Activated CD4-positive, alpha-beta T cell treated with anti-CD3 and anti-CD28 coated beads, Interleukin-2, Interleukin-6, amounts not matched to agents 100 ng/mL and 50 ng/mL, durations not matched to agents 16 hours and 8 hours (primary cell): ENCODE data around the gene TMEM52B.
"Not testable (repeated sequence)": the region's sequence is repeated elsewhere in the genome, so short reads cannot be mapped to it uniquely, and the experiment has no call there.

Experiments used
- DNase-seq: peaks from one replicate; pipeline ENCODE4 v3.0.0-alpha.2; 2020

Gene TMEM52B

DNA sequence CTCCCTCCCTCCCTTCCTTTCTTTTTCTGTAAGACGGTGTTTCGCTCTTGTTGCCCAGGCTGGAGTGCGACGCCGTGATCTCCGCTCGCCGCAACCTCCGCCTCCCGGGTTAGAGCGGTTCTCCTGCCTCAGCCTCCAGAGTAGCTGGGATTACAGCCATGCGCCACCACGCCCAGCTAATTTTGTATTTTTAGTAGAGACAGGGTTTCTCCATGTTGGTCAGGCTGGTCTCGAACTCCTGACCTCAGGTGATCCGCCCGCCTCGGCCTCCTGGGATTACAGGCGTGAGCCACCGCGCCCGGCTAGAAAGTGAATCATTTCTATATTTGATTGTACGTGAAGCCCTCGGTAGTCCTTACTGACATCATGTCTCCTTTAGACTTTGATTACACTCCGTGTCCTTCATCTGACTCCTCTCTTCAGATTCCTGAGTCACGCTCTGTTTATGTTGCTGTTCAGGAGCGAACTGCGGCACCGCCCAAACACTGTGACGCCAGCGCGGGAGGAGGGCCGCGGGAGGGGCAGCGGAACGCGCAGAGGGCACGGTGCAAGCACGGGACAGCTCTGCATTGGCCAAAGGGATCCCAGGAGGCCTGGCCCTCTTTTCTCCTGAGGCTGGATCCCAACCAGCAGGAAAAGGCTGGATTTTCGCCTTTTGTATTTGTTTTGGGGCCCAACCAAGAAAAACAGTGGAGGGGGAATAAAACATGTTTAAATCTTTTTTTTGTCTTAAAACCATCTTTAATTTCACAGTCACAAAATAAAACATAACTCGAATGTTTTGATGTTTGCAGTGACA lies 33.3 kb downstream of the TMEM52B start:
- peak; percentile 86 for DNase-seq

GRCh38 chr12:10212739-10213131 lies 33.9 kb downstream of the TMEM52B start, which contains the start of gene GABARAPL1:
Gene GABARAPL1 (plus strand): TSS chr12:10212877. CDS start chr12:10213130, 253 bp downstream.
- peak; percentile 75 for DNase-seq

DNA sequence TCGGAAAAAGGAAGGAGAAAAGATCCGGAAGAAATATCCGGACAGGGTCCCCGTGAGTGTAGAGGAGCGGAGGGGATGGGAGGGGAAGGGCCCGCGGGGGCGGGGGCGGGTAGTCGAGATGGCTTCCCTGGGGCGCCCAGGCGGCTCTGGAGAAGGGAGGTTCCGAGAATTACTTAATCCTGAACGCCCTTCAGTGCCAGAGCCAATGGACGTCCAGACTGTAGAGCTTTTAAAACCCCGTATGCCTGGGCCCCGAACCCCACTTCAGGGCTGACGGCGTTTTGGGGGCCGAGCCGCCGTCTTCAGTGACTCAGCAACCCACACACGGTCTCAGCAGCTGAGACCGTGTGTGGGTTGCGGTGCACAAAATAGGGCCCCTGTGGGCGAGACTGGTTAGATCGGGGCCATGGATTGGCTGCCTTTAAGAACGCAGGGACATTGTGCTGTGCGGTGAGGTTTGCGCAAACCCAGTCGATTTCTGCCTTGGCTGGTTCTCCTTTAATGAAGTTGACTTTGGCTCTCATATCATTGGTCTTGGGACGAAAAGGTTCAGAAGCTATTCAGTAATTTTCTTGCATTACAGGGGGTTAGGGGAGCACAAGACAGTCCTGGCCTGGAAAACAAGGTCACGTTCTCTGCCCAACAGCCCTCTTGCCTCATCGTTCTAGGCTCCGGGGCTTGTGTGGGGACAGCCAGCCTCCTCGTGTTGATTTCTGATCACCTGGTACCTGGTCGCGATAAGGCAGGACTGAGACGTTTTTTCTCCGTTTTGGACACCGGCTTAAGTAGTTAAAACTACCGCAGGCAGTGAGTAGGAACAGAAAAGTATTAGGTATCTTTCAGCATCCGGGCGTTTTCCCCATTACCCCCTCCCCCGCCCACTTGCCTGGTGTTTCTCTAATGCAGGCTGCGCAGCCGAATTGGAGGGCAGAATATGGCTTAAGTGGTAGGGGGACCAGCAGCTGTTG lies 34.6 kb downstream of the TMEM52B start:
- DNase-seq = peak; percentile 71

- no peak for DNase-seq
Measured at GRCh38 chr12:10214136-10214894, 35.5 kb downstream of the TMEM52B start.

DNA sequence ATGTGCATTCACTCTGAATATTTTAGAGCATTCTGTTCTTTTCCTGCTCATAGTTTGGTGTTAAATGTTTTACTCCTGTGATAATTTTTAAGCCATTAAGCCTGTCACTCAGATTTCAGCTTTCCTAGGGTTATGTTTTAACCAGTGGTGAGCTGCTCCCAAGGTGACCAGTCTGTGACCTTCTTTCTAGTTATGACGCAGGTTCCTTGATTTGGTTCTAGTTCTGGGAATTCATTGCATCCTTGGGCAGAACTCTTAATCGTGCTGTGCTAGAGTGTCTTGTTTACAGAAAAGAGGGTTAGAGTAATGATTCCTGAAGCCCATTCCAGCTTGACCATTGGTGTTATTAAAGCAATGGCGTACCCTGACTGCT lies 36.0 kb downstream of the TMEM52B start:
- no peak for DNase-seq

DNA sequence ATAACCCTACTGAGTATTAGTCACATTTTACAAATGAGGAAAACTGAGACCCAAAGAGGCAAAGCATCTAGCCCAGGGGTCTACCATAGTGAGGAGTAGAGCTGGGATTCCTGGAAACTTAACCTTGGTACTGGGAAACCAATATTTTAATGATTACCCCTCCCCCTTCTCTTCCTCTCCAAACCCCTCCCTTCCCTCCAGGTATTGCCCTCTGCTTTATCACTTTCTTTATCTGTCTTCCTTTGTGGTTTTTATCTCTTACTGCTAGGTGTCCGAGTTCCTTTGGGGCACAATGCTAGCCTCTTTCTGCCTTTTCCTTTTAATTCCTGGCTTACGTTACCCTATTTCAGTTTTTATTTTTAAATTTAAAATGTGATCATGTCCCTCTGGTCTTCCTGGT lies 36.6 kb downstream of the TMEM52B start:
- DNase-seq = no peak

GRCh38 chr12:10215946-10216345 lies 37.1 kb downstream of the TMEM52B start:
- not testable (repeated sequence) for DNase-seq

DNA sequence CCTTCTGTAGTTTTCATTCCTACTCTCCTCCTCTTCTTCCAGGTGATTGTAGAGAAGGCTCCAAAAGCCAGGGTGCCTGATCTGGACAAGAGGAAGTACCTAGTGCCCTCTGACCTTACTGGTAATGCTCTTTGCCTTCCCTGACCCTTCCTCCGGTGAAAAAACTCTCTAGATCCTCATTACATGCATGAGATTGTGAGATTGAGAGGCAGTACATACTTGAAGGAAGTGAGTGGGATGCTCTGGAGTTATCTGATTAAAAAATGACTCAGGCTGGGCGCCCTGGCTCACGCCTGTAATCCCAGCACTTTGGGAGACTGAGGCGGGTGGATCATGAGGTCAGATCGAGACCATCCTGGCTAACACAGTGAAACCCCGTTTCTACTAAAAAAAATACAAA lies 39.2 kb downstream of the TMEM52B start:
- no peak for DNase-seq

- no peak for DNase-seq
Measured at GRCh38 chr12:10220398-10221077, 41.7 kb downstream of the TMEM52B start.

GRCh38 chr12:10221846-10222245 lies 43.0 kb downstream of the TMEM52B start:
- DNase-seq = no peak

DNA sequence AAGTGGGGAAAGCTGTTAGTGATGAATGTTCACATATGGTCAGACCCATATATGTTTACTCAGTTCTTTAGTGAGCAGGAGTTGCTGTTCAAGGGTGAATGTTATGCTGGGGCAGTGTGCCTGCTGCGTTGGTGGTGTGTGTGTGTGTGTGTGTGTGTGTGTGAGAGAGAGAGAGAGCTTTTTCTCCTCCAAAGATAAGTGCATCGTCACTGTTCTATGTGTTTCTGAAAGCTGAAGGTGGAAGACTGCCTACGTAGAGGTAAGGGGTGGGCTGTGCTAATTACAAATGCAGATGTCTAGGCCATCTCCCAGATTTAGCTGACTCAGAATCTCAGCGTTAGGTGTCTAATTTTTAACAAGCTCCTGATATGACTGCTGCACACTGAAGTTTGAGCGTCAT lies 44.4 kb downstream of the TMEM52B start:
- DNase-seq = no peak

GRCh38 chr12:10225426-10225825 lies 46.6 kb downstream of the TMEM52B start:
- not testable (repeated sequence) for DNase-seq

DNA sequence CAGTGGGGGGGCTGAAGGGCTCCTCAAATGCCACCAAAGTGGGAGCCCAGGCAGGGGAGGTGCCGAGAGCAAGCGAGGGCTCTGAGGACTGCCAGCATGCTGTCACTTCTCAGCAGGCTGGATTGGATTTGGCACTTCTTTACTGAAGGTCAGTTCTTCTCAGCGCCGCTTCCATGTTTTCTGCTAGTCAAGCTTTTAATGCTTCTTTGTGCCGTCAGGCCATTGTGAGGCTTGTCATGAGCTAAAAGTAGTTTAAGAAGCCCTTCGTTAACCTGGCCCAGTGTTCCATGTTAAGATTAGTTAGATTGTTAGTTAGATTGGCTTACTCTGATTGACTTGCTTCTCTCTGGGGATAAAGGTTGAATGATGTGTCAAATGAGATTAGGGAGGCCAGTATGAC lies 47.3 kb downstream of the TMEM52B start:
- no peak for DNase-seq

DNA sequence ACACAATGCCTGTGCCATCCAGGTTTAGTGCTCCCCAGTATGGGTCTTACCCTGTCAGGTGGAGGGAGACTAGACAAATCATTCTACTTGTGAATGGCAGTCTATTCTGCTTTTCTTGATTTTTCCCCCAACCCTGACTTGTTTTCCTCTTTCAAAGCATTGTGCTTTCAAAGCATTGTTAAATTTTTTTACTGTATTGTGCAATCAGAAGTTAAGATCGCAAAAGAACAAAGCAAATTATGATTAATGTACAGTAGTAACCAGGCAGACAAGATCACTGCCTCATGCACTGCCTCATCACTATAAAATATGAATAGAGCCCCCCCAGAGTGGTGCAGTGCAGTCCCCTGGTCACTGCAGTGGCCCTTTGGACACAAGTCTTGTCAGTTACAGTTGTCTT lies 47.9 kb downstream of the TMEM52B start:
- no peak for DNase-seq

- no peak for DNase-seq
Measured at GRCh38 chr12:10227648-10228047, 48.8 kb downstream of the TMEM52B start.

GRCh38 chr12:10234562-10234961 lies 55.7 kb downstream of the TMEM52B start:
- no peak for DNase-seq

- peak; percentile 47 for DNase-seq
Measured at GRCh38 chr12:10235761-10236631, 57.2 kb downstream of the TMEM52B start.

DNA sequence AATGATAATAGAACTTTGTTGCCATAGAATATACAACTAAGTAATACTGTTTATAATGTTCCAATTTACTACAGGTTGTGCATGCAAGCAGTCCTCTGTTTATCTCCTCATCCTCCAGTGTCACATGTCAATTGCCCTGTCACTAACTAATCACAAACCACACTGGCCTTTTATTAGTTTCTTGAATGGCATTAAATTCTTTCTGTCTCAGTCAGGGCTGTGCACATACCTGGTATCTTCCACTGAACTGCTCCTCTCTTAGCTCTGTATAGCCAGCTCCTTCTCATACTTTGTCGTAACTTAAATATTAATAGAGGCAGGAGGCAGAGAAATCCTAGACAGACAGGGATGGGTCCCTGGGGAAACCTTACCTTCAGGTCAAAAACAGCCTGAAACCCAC lies 57.9 kb downstream of the TMEM52B start:
- no peak for DNase-seq

DNA sequence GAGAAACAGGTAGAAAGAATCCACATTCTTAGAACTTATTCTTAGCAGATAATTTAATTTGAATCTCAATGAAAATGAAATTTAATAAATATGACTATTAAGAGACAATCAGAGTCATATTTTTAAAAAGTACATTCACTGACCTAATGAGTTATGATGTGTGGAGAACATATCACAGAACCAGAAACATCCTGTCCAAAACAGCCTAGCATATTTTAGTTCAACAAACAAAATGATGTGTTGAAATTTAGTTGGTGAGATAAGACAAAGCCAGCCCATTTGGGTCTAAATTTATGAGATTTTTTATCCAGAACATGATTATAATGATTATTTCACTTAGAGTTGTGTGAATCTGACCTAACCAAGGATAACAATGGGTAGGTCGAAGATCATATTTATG lies 59.7 kb downstream of the TMEM52B start:
- DNase-seq = no peak

DNA sequence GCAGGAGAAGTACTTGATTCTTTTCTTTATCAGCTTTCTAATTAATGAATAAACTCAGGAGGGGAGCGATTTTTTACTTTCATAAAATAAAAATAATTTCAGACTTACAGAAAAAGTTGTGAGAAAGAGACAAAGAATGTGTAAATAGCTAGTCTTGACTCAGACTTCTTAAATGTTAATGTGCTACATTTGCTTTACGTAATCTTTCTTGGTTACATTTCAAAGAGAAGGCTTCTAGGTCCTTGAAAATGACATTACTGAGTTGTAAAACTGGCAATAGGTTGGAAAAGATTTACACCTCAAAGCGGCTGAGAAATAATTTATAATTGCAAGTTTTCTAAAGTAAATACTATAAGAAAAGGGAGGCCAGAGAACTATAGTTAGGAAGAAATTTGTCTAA lies 62.5 kb downstream of the TMEM52B start:
- DNase-seq = no peak
